HUES48 (cell line): ENCODE data around the gene RBMS1.

Experiments
- H3K27ac ChIP-seq: one replicate; pipeline ENCODE4 v1.7.0; 2013; ENCODE audit warnings: low read depth, low read length, inconsistent platforms
- H3K27me3 ChIP-seq: 2 replicates; pipeline ENCODE4 v1.6.1; 2013; ENCODE audit warnings: mild to moderate bottlenecking, low read length; ENCODE audit not compliant: control insufficient read depth, insufficient read depth
- H3K36me3 ChIP-seq: 2 replicates; pipeline ENCODE4 v1.6.1; 2013; ENCODE audit warnings: low read length; ENCODE audit not compliant: control insufficient read depth, insufficient read depth
- H3K4me1 ChIP-seq: 2 replicates; pipeline ENCODE4 v1.6.1; 2013; ENCODE audit warnings: mild to moderate bottlenecking, low read length; ENCODE audit not compliant: control insufficient read depth, insufficient read depth
- H3K4me3 ChIP-seq: 2 replicates; pipeline ENCODE4 v1.5.1; 2013; ENCODE audit warnings: mild to moderate bottlenecking, low read depth, low read length
- H3K9ac ChIP-seq: 2 replicates; pipeline ENCODE4 v1.6.1; 2013; ENCODE audit warnings: mild to moderate bottlenecking, low read depth, low read length, moderate library complexity
- H3K9me3 ChIP-seq: 2 replicates; pipeline ENCODE4 v1.6.1; 2013; ENCODE audit warnings: low read length; ENCODE audit not compliant: control insufficient read depth, insufficient read depth

Gene RBMS1

DNA sequence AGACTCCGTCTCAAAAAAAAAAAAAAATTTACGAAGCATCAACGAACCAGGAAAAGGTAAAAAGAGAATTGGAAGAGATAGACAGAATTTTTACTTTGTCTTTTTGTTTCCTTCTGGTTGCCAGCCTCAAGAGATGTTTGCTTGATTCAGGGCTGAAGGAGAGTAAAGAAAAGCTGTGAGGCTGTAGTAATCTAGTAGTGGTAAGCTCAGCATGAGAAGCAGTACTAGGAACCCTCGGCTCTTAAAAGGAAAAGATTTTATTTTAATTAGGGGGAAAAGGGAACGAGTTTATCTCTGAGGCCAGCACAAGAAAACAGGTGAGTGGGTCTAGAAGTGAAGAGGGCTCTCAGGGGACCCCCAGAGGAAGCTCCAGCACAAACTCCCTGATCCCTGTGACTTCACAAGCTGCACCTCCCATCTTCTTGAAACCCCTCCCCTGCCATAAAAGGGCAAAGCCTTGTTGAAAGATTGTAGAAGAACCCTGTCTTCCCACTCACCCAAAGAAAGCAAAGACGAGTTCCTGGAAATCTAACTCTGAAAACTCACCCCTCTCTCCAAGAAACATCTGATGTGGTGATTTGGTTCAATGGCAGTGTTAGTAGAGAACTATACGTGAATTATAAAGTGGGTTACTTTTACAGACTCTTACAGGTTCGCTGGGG is 8.6 kb downstream of the RBMS1 start:
- peaks cover 35% of the 10 kb centered on the region for H3K4me1 ChIP-seq
- no peaks in the 10 kb centered on the region for H3K27me3 ChIP-seq
- no peaks in the 10 kb centered on the region for H3K9me3 ChIP-seq
- no peaks in the 10 kb centered on the region for H3K36me3 ChIP-seq
- no peak overlapping the region for H3K4me3 ChIP-seq
- peak overlapping the region; percentile 20 for H3K27ac ChIP-seq
- no peak overlapping the region for H3K9ac ChIP-seq

DNA sequence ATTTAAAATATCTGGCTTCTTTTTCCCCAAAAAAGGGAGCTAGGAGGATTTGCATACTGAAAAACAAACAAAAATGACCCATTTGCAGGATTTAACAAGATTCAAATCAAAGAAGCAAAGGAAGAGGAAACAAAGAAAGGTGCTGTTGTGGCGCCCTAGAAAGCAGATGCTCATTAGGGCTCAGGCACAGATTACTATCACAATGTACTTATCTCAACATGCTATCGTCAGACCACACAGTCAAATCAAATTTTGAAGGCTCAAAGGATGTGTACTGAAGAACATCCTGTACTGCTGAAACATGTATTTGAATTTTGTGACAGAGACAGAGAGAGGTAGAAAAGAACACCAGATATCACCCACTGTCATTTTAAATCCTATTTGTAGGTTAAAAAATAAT is 10.9 kb downstream of the RBMS1 start:
- Histone ChIP-seq H3K27me3 (no peaks in the 10 kb centered on the region), H3K9me3 (no peaks in the 10 kb centered on the region), H3K9ac (no peak overlapping the region), H3K36me3 (no peaks in the 10 kb centered on the region), H3K4me1 (peaks cover 41% of the 10 kb centered on the region), H3K4me3 (no peak overlapping the region), H3K27ac (no peak overlapping the region)

DNA sequence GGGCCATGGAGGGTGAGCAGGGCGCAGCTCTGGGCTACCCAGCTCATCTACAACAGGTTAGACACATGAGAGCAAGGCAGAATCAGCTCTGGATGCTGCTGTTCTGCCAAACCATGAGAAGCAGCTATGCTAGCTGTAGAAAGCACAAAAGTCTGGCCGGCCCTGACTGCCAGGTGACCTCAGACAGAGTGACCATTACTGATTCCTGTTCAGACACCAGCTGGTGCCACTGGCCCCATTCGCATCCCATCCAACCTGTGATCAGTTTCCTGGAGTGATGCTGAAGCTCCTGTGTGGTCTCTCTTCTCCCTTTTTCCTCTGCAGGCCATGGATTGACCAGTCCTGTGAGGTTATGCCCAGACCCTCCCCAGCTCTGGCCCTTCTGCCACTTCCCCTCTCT is 14.3 kb downstream of the RBMS1 start:
- no peaks in the 10 kb centered on the region for H3K36me3 ChIP-seq
- peak overlapping the region; percentile 29 for H3K27ac ChIP-seq
- no peaks in the 10 kb centered on the region for H3K27me3 ChIP-seq
- no peak overlapping the region for H3K4me3 ChIP-seq
- H3K9ac ChIP-seq, result no peak overlapping the region
- peaks cover 44% of the 10 kb centered on the region for H3K4me1 ChIP-seq
- H3K9me3 ChIP-seq, result no peaks in the 10 kb centered on the region

DNA sequence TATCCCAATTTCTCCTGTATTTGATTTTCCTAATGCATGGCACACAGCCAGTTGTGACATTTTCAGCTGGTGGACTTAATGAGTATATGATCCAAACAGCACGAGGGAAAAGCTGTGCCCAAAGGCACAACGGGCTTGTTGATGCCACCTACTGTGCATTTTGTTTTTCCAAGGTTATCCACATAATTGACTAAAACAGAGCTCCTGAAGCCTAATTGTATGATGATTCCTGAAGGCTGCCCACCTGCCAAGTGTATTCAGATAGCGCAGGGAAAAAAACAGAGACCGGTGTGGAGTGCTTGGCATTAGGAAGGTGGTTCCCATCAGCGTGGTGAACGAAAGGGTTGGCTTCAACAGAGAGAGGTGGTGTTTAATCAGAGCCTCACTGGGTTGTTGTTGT is 14.9 kb downstream of the RBMS1 start:
- no peak overlapping the region for H3K4me3 ChIP-seq
- H3K9me3 ChIP-seq, result no peaks in the 10 kb centered on the region
- H3K4me1 ChIP-seq, result peaks cover 50% of the 10 kb centered on the region
- H3K27me3 ChIP-seq, result no peaks in the 10 kb centered on the region
- no peak overlapping the region for H3K9ac ChIP-seq
- peak overlapping the region; percentile 29 for H3K27ac ChIP-seq
- no peaks in the 10 kb centered on the region for H3K36me3 ChIP-seq

DNA sequence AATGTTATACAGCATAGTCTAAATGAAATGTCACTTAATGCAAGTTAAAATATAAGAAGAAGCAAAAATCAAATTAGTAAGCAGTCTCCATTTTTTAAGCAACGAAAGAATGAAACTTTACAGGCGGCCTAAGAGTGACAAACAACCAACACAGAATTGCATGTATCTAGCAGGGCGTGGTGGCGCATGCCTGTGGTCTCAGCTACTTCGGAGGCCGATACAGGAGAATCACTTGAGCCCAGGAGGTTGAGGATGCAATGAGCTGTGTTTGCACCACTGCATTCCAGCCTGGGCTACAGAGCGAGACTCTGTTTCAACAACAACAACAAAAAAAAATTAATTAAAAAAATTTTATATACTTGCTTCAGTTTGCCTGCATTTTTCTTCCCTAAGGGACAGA is 16.6 kb downstream of the RBMS1 start:
- Histone ChIP-seq H3K9me3 (no peaks in the 10 kb centered on the region), H3K27me3 (no peaks in the 10 kb centered on the region), H3K36me3 (no peaks in the 10 kb centered on the region), H3K9ac (no peak overlapping the region), H3K27ac (no peak overlapping the region), H3K4me1 (peaks cover 54% of the 10 kb centered on the region), H3K4me3 (no peak overlapping the region)

DNA sequence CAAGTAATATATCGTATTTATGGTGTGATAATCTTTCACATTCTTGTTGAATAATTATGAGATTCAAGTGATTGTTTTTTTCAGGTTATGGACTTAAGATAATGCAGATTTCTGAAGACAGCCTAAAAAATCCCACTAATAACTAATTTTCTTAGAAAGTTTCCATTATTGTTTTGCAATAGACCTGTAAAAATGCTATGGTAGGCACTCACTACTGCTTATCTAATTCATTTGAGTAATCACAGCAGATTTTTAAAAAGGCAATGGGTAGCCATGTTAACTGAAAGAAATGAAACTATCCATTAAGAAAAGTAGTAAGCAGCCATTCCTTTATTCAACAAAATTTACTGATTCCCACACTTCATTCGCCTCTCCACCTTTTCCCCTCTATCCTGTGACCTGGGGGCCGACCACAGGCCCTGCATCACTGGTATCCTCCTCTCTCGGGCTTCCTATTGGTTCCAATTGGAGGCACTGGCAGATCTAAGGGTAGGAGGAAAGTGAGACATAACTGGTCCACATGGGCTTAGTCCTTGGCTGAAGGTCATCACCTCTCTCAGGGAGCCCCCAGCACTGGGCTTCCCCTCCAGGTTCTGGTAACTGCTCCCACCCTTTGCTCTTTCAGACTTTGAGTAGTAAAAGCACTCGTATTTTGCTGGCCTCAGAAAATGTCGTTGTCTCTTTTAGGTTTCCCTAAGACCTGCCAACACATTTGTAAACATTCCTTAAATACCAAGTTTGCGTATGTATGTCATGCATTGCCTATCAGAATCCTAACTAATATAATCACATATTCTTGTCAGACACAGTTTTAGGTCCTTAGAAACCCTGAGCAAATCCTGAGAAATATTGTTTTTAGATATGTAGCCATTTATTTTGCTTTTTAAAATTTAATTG is 18.5 kb downstream of the RBMS1 start:
- peak overlapping the region; percentile 25 for H3K27ac ChIP-seq
- H3K27me3 ChIP-seq, result no peaks in the 10 kb centered on the region
- no peaks in the 10 kb centered on the region for H3K9me3 ChIP-seq
- peaks cover 51% of the 10 kb centered on the region for H3K4me1 ChIP-seq
- H3K9ac ChIP-seq, result no peak overlapping the region
- no peak overlapping the region for H3K4me3 ChIP-seq
- no peaks in the 10 kb centered on the region for H3K36me3 ChIP-seq

DNA sequence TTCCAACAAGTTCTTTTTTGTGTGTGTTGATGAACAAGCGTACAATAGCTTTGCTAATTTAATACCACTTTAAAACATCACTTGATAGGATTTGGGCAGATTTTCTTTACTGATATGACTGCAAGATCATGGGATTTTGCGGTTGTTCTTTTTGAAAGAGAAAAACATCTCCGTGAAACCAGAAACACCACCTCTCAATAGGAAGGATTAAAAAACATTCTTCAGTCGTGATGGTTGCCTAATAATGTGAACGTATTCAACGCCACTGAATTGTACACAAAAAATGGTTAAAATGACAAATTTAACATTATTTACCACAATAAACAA is 19.3 kb downstream of the RBMS1 start:
- Histone ChIP-seq H3K4me3 (no peak overlapping the region), H3K27ac (no peak overlapping the region), H3K9ac (no peak overlapping the region), H3K4me1 (peaks cover 45% of the 10 kb centered on the region), H3K27me3 (no peaks in the 10 kb centered on the region), H3K9me3 (no peaks in the 10 kb centered on the region), H3K36me3 (no peaks in the 10 kb centered on the region)

DNA sequence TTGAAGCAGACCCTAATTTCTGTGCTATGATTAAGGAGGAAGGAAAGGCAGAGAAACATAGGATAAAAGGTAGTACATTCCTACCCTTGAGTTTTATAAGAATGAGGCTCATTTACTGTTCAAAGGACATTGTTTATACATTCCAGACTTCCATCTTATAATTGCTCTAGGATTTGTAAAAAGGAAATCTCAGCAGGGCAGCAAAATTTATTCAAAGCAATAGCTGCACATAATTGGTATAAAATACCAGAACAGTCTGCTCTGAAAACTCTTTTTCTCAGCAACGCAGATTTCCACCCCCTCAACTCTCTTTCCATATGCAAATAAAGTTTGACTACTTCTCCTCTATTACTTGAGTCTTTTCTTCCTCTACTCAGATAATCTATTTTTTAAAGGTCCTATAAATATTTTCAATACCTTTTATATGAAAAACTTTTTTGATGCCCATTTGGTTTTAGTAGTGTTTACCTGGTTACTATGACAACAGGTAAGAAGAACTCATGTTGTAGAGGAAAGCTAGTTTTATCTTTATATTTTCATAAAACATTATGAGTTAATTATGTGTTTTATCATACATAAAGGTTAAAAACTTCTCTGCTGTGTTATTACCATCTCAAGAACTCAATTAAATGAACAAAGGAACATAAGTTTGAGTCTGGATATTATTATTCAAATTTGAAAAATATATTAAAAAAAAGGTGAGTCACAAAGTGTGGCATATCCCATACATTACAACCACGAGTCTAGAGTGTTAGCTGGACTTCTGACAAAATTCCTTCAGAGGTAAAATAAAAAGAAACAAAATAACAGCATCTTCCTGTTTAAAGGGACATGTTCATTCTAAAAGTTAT is 19.9 kb downstream of the RBMS1 start:
- Histone ChIP-seq H3K9me3 (no peaks in the 10 kb centered on the region), H3K36me3 (no peaks in the 10 kb centered on the region), H3K4me1 (peaks cover 39% of the 10 kb centered on the region), H3K9ac (no peak overlapping the region), H3K4me3 (no peak overlapping the region), H3K27ac (no peak overlapping the region), H3K27me3 (no peaks in the 10 kb centered on the region)

DNA sequence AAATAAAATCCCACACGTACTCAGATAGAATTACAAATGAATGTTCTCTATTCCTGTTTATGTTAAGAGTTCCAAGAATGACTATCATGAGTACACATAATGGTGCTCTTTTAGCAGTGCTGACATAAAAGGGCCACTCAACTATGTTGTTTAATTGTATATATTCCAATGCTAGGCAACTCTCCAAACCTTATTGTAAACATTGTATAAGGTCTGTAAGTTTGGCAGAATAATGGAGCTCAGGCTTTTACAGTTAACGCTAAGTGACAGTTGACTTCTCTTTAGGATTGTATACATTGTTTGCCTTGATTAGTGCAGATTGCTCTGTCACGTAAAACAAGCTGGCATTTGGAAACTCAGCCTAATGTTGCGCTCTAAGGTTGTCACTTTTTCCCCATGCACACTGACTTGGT is 20.8 kb downstream of the RBMS1 start:
- Histone ChIP-seq H3K27me3 (no peaks in the 10 kb centered on the region), H3K4me3 (no peak overlapping the region), H3K9ac (no peak overlapping the region), H3K4me1 (peaks cover 32% of the 10 kb centered on the region), H3K27ac (no peak overlapping the region), H3K9me3 (no peaks in the 10 kb centered on the region), H3K36me3 (no peaks in the 10 kb centered on the region)

DNA sequence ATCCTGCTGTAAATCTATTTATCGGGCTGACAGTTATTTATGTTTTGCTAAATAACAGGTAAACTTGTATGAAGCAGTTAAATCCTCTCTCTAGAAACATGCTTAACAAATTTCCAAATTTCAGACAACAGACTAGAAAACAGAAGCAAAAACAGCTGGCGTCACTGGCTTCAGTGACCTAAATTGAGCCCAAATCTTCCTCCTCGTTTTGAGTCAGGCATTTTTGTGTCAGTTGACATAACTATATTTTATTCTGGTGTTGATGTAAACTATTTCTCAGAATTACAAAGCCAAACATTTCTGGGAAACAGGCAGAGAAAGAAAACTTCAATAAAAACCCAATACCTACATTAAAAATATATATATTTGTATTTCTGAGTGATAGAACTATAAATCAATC is 21.7 kb downstream of the RBMS1 start:
- Histone ChIP-seq H3K27me3 (no peaks in the 10 kb centered on the region), H3K27ac (no peak overlapping the region), H3K4me1 (peaks cover 32% of the 10 kb centered on the region), H3K4me3 (no peak overlapping the region), H3K9me3 (no peaks in the 10 kb centered on the region), H3K36me3 (no peaks in the 10 kb centered on the region), H3K9ac (no peak overlapping the region)
